B cell (primary cell): ENCODE results near the gene MAST2.

Source experiments
- CTCF ChIP-seq: fragments of 200-600 bp; IDR thresholded peaks from one replicate; pipeline ENCODE4 v1.8.0; 2022; ENCODE audit warnings: antibody characterized with exemption, mild to moderate bottlenecking
- EZH2 ChIP-seq: IDR thresholded peaks from 2 replicates; pipeline ENCODE4 v1.6.1; 2012; ENCODE audit warnings: borderline replicate concordance, low read depth, mild to moderate bottlenecking, moderate library complexity, low read length; ENCODE audit not compliant: insufficient read depth, poor library complexity, severe bottlenecking

DNA sequence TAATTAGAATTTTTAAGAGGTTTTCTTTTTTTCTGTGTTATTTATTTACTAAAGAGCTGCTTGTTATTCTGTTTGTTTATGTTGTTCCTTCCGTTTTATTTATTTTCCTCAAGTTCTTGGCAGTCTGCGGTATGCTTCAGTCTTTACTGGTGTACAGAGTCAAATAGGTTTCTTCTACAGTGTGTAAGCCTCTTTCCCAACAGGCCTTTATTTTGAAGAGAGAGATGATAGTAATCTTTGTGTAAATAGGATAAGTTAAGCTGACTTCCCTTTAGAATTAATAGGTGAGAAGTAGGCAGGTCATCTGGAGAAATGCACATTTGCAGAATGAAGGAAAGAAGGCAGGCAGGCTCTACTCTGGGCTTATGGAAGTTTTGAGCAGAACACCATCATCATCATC, 23.8 kb downstream of the MAST2 start:
- TF ChIP-seq CTCF (no peak), EZH2 (no peak)
